Upper lobe of left lung (tissue), 6 donors: ENCODE data around the gene IL3RA. TPM values are rescaled to one million over a fixed set of nuclear protein-coding genes. Genes with fewer than 3 reads are reported as not detected.

Experiments
- ATAC-seq, 2 donors: fragments of 200-7000 bp; cut with Tn5 transposase; one replicate each; pipeline ENCODE4 v1.9.1; 2022; ENCODE audit warnings: mild to moderate bottlenecking in 2 of 2, moderate library complexity in 2 of 2; ENCODE audit not compliant: low FRiP score in 2 of 2
- DNase-seq, 2 donors: peaks; one replicate each; pipeline ENCODE4 v3.0.0-alpha.2; 2019 to 2020
- H3K27ac ChIP-seq, 4 donors: fragments of 200-600 bp; sonication (generic); one replicate each; pipeline ENCODE4 v1.5.1; 2016 to 2019
- H3K27me3 ChIP-seq, 4 donors: fragments of 200-600 bp; sonication (generic); one replicate each; pipeline ENCODE4 v1.5.1; 2017 to 2019
- H3K36me3 ChIP-seq, 4 donors: fragments of 200-600 bp; sonication (generic); one replicate each; pipeline ENCODE4 v1.5.1; 2016 to 2019
- H3K4me1 ChIP-seq, 4 donors: fragments of 200-600 bp; sonication (generic); one replicate each; pipeline ENCODE4 v1.5.1; 2018 to 2019
- H3K4me3 ChIP-seq, 4 donors: fragments of 200-600 bp; sonication (generic); one replicate each; pipeline ENCODE4 v1.5.1; 2017 to 2019; ENCODE audit warnings: mild to moderate bottlenecking in 2 of 4, moderate library complexity in 1 of 4
- H3K9me3 ChIP-seq, 4 donors: fragments of 200-600 bp; sonication (generic); one replicate each; pipeline ENCODE4 v1.5.1; 2018 to 2019
- EP300 ChIP-seq, 4 donors: sonication (generic); formaldehyde crosslinking; IDR thresholded peaks; one replicate each; pipeline ENCODE4 v1.5.1; 2017; ENCODE audit warnings: antibody characterized with exemption in 4 of 4, control low read depth in 2 of 4
- POLR2A ChIP-seq, 4 donors: fragments of 450-650 bp; IDR thresholded peaks; one replicate each; pipeline ENCODE4 v1.5.1; 2016 to 2017; ENCODE audit warnings: antibody characterized with exemption in 4 of 4, mild to moderate bottlenecking in 2 of 4
- POLR2AphosphoS5 ChIP-seq, 2 donors: sonication (generic); formaldehyde crosslinking; IDR thresholded peaks; one replicate each; pipeline ENCODE4 v1.5.1; 2017; ENCODE audit warnings: antibody characterized with exemption in 2 of 2
- WGBS, 2 donors: methylation state at CpG; one replicate each; pipeline ENCODE4 v1.1.5; 2017 to 2018; 5-methylcytosine and 5-hydroxymethylcytosine counted together
- total RNA-seq, 6 donors: library from RNA; depleted of rRNA in 4 of 6; stranded (reverse); fragments of >200 nt in 4 of 6; gene quantifications; one replicate each; pipeline versions ENCODE4 v1.1.0 to v1.2.1, GENCODE V29; 2016 to 2021
- TF ChIP-seq, protein P1 (sequence below), 6 experiments: fragments of 450-650 bp in 4 of 6; fragments of 200-600 bp in 2 of 6; sonication (generic) in 2 of 6; IDR thresholded peaks; one replicate each; pipeline ENCODE4 v1.5.1; 2016 to 2019; ENCODE audit warnings: antibody characterized with exemption in 6 of 6
- donor health status: DM: no; HTN: no; CAD: no; lungs with moderate emphysema.
- donor health status: DM: no; HTN: yes; CAD: no; lungs with severe emphysema.

The IL3RA gene
- total RNA-seq, 6 donors from 2014 or later: 8.8 to 62.3 (median 31.9) TPM

DNA sequence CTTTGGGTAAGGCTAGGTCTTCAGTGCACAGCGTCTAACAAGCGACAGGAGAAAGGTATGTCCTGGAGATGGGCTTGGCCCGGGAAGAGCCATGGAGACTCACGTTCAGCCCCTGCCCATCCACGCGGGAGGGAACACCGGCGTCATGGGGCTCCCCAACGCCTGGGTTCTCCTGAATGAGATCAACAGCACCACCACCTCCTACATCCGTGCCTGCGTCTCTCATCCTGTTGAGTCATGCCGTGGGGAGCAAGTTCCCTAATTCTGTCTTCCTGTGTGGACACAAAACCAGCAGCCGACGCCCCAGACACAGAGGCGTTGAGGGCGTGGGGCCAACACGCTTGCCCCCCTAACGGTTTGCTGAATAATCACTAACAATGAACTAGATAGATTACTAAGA lies 20.1 kb upstream of the IL3RA start:
- TF ChIP-seq, protein P1, sequence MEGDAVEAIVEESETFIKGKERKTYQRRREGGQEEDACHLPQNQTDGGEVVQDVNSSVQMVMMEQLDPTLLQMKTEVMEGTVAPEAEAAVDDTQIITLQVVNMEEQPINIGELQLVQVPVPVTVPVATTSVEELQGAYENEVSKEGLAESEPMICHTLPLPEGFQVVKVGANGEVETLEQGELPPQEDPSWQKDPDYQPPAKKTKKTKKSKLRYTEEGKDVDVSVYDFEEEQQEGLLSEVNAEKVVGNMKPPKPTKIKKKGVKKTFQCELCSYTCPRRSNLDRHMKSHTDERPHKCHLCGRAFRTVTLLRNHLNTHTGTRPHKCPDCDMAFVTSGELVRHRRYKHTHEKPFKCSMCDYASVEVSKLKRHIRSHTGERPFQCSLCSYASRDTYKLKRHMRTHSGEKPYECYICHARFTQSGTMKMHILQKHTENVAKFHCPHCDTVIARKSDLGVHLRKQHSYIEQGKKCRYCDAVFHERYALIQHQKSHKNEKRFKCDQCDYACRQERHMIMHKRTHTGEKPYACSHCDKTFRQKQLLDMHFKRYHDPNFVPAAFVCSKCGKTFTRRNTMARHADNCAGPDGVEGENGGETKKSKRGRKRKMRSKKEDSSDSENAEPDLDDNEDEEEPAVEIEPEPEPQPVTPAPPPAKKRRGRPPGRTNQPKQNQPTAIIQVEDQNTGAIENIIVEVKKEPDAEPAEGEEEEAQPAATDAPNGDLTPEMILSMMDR (IDR thresholded peaks at IDR 0.05): no peak
- peak in 1 of 4 donors; percentile 49 for TF ChIP-seq POLR2A (IDR thresholded peaks at IDR 0.05)
- TF ChIP-seq POLR2AphosphoS5 (IDR thresholded peaks at IDR 0.05): peak; percentile 50 to 56
- TF ChIP-seq EP300 (IDR thresholded peaks at IDR 0.05): peak in 1 of 4 donors; percentile 46
- Histone ChIP-seq H3K27ac (peak overlapping the region in 2 of 4 donors; percentile 71 to 75), H3K4me3 (no peak overlapping the region), H3K9me3 (no peaks in the 10 kb centered on the region), H3K4me1 (no peaks in the 10 kb centered on the region), H3K36me3 (no peaks in the 10 kb centered on the region), H3K27me3 (no peaks in the 10 kb centered on the region)
- ATAC-seq: peak; percentile 86 to 92
- peak; percentile 87 to 89 for DNase-seq
- 46 to 49% methylated on average over 15 to 18 of the region's 18 CpGs for WGBS, 2 donors

DNA sequence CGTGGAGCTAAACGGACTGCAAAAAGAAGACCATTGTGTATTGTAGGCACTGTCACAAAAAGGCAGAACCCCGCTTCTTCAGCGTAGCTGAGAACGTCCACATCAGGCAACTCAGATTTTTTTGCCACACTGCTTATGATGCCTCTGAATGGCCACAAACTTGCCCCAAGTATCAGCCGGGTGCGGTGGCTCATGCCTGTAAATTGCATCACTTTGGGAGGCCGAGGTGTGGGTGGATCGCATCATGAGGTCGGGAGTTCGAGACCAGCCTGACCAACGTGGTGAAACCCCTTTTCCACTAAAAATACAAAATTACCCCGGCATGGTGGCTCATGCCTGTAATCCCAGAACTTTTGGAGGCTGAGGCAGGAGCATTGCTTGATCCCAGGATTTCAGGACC lies 14.9 kb upstream of the IL3RA start:
- no peaks in the 10 kb centered on the region for H3K4me1 ChIP-seq
- no peaks in the 10 kb centered on the region for H3K9me3 ChIP-seq
- WGBS, 2 donors: 69% methylated on average over 11 to 13 of the region's 13 CpGs
- TF ChIP-seq EP300 (IDR thresholded peaks at IDR 0.05) (no peak), POLR2AphosphoS5 (IDR thresholded peaks at IDR 0.05) (no peak), POLR2A (IDR thresholded peaks at IDR 0.05) (no peak)
- TF ChIP-seq, protein P1 (IDR thresholded peaks at IDR 0.05): no peak
- no peaks in the 10 kb centered on the region for H3K36me3 ChIP-seq
- H3K4me3 ChIP-seq: no peak overlapping the region
- no peak for DNase-seq
- ATAC-seq: no peak
- H3K27ac ChIP-seq: no peak overlapping the region
- H3K27me3 ChIP-seq: no peaks in the 10 kb centered on the region

DNA sequence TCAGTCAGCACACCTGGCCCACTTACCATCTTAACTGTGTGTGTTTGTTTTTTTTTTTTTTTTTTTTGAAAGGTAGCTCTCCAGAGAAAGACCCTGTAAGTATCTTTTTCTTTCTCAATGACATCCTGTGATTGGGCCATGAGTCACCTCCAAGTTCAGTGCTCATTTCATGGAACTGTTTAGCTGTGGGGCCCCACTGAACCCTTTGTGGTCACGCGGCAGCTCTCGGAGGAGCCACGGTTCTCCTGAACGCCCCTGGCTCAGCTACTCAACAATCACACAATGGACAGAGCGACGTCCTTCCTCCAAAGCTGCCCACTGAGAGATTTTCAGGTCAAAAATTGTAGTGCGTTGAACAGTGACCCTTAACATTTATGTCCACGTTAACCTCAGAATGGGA lies 14.2 kb upstream of the IL3RA start:
- WGBS, 2 donors: 55 to 74% methylated on average over 9 of the region's 9 CpGs
- ATAC-seq: no peak
- no peak for DNase-seq
- no peak overlapping the region for H3K4me3 ChIP-seq
- no peak overlapping the region for H3K27ac ChIP-seq
- no peaks in the 10 kb centered on the region for H3K4me1 ChIP-seq
- H3K36me3 ChIP-seq: no peaks in the 10 kb centered on the region
- H3K9me3 ChIP-seq: no peaks in the 10 kb centered on the region
- H3K27me3 ChIP-seq: no peaks in the 10 kb centered on the region
- TF ChIP-seq POLR2A (IDR thresholded peaks at IDR 0.05) (no peak), EP300 (IDR thresholded peaks at IDR 0.05) (no peak), POLR2AphosphoS5 (IDR thresholded peaks at IDR 0.05) (no peak)
- TF ChIP-seq, protein P1 (IDR thresholded peaks at IDR 0.05): no peak

DNA sequence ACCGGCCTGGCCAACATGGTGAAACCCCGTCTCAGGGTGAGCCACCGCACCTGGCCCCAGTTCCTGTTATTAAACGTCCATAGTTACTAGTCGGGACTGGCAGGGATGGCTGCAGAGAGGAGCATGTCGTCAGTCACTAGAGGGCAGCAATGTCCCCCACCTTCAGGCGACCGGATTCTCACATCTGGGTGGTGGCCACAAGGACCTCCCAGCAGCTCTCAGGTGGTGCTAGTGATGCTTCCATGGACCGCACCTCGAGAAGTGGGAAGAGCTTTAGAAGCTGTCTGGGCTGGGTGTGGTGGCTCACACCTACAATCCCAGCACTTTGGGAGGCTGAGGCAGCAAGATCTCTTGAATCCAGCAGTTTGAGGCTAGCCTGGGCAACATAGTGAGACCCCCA lies 13.3 kb upstream of the IL3RA start:
- Histone ChIP-seq H3K4me1 (no peaks in the 10 kb centered on the region), H3K36me3 (no peaks in the 10 kb centered on the region), H3K27ac (no peak overlapping the region), H3K27me3 (no peaks in the 10 kb centered on the region), H3K4me3 (no peak overlapping the region), H3K9me3 (no peaks in the 10 kb centered on the region)
- DNase-seq: peak in 1 of 2 donors; percentile 66
- peak in 1 of 2 donors; percentile 34 for TF ChIP-seq POLR2AphosphoS5 (IDR thresholded peaks at IDR 0.05)
- no peak for TF ChIP-seq POLR2A (IDR thresholded peaks at IDR 0.05)
- TF ChIP-seq, protein P1 (IDR thresholded peaks at IDR 0.05): peak in 4 of 6 experiments; percentile 17 to 39 (median 29)
- peak; percentile 62 to 73 for ATAC-seq
- 8 to 11% methylated on average over 7 to 10 of the region's 10 CpGs for WGBS, 2 donors

DNA sequence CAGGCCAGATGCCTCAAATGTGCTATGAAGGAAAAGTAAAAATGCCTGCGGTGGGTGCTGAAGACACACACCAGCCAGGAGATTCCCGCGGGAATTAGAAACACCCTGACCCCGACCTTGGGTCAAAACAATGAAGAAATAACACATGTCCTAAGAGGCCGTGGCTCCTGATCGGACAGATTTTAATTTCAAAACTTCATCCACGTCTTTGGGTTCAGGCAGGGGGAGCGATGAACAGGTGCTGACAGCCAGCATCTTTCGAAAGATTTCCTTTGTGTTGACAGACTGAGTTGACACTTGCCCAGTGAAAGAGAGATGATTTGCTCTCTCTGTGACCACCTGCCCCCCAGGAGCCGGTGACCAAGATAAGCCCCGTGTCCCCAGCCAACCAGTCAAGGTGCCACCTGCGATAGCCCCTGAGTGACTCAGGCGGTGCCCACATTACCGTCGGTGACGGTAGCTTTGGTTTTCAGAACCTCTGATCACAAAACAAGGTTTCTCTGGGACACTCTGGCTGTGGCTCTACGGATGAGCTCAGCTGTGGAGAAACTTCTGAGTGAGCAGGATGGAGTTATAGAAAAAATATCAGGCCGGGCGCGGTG lies 11.0 kb upstream of the IL3RA start:
- Histone ChIP-seq H3K36me3 (no peaks in the 10 kb centered on the region), H3K9me3 (no peaks in the 10 kb centered on the region), H3K4me3 (no peak overlapping the region), H3K4me1 (no peaks in the 10 kb centered on the region), H3K27me3 (no peaks in the 10 kb centered on the region), H3K27ac (no peak overlapping the region)
- WGBS, 2 donors: 54 to 56% methylated on average over 19 to 20 of the region's 20 CpGs
- no peak for DNase-seq
- ATAC-seq: no peak
- TF ChIP-seq POLR2AphosphoS5 (IDR thresholded peaks at IDR 0.05) (no peak), POLR2A (IDR thresholded peaks at IDR 0.05) (no peak), EP300 (IDR thresholded peaks at IDR 0.05) (no peak)
- TF ChIP-seq, protein P1 (IDR thresholded peaks at IDR 0.05): no peak
